ENCODE data around the gene OSGIN1.
"Not testable (repeated sequence)": the region's sequence is repeated elsewhere in the genome, so short reads cannot be mapped to it uniquely, and the experiment has no call there.

OSGIN1 gene

DNA sequence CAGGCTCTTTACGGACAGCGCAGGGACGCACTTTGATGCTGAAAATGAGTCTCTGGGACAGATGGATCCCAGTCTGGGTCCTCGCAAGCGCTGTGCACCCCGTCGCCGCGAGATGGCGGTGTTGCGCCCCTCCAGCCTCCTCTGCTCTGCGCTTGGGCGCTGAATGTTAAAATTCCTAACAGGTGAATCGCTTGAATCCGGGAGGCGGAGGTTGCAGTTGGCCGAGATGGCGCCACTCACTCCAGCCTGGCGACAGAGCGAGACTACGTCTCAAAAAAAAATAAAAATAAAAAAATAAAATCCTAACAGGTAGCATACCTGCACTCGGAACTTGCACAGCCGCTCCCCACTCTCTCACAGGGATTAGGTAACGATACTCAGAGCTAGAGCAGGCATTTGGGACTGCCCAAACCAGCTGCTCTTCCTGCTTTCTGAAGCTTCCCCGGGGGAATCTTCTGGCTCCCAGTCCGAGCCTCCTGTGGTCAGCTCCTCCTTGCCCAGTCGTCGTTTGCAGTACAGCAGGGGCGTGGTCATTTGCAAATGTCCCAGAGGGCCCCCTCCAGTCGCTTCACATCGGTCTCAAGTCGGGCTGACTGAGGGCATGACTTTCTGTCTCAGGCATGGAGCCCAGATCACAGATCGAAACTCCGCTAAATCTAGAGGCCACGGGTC, 26.2 kb upstream of the OSGIN1 start:
- DNase-seq, result peak; percentile 65

DNA sequence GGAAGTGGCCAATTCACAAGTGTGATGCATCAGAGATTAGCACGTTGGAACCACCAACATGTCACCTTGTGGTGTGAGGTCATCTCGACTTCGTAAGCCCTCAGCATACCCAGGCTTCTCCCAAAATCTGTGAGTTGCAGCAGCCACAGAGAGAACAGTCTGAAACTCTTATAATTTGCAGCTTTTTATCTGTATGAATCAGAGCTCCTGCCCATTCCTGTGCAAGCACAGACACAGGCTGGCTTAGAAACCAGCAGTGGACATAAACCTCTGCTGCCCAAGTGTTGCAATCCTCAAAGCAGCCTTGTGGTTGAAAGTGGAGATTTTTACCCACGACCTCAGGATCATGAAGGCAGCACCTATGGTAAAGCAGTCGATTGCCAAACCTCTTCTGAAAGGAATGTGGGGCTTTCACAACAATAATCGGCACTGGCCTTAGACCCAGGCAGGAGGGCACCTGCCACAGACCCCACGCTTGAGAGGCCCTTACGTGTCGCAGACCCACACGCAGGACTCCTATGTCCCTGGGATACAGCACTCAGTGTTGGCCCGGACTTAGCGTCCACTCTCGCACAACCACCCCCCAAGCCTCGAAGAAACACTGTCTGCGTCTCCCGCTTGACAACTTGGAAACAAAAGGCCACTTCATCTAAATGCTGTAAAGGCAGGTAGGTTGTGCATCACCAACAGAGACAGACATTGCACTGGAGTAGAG, 24.5 kb upstream of the OSGIN1 start:
- no peak for DNase-seq

DNA sequence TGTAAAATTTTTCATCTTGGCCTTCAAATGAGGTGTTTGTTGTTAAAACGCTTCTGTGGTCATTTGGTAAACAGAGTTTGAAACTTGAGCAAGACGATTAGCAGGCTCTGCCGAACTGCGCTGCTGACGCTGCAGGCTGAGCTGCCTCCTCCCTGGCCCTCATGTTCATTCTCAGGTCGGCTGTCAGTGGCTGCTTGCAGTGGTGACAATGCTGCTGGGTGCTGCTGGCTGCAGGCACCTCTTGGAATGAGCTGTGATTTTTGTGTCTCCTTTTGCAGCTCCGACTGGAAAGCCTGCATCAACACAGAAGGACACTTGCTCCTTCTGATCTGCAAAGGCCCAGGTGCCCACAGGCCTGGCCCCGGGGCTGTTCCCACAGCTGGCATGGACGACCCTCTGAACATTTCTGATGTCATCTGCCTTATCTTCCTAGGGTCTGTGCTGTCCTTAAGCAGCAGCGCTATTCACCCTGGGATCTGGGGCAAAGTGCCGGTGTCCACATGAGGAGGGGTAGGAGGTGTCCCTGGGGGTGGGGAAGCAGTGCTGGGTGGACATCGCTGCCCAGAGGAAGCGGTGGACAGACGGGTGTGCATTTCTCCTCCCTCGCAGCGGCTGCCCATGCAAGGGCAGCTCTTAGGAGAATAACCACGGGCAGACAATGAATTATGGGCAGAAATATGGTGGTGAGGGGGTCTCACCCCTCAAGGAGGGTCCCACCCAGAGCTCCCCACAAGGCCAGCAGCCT, 23.1 kb upstream of the OSGIN1 start:
- no peak for DNase-seq

DNA sequence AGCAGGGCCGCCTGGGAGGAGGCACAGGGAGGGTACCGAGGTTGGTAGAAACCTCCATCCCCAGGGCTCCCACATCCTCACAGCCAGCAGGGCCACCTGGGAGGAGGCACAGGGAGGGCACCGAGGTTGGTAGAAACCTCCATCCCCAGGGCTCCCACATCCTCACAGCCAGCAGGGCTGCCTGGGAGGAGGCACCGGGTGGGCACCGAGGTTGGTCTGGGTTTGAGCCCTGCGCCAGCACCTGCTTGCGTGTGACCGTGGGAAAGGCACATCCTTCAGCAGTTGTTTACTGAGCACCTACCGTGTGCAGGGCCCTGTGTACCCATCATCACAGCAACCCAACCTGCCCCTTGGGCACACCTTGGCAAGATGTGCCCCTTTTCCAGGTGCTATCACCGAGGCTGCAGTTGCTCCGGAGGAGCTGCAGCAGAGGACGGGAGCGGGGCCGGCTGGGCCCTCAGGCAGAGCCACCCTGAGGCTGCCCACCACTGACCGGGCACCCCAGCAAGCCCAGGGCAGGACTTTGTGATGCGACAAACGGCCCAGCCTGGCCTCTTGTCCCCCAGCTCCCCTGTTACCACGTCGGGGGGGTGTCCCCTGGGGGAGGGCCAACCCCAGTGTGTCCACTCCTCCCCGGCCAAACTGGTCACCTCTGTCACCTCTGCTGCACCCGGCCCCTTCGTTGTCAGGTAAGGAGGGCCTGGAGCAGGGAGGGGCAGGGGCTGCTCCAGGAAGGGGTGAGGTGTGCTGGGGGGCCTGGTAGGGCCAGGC, 22.1 kb upstream of the OSGIN1 start:
- no peak for DNase-seq

DNA sequence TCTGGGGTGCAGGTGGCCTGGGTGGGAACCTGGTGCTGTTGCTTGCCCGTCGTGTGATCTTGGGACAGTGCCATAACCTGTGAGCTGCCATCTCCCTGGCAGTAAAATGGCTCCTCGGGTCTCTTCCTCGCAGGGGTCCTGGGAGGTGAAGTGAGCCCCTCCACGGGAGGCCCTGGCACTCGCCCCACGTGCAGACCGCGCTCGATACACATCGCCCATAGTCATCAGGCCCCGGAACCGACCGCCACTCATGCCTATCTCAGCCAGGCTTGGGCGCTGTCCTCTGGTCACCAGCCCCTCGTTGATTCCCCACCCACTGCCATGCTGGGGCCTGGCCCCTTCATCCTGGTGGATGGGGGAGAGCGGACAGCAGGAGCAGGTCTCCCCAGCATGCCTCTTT, 21.5 kb upstream of the OSGIN1 start:
- no peak for DNase-seq

DNA sequence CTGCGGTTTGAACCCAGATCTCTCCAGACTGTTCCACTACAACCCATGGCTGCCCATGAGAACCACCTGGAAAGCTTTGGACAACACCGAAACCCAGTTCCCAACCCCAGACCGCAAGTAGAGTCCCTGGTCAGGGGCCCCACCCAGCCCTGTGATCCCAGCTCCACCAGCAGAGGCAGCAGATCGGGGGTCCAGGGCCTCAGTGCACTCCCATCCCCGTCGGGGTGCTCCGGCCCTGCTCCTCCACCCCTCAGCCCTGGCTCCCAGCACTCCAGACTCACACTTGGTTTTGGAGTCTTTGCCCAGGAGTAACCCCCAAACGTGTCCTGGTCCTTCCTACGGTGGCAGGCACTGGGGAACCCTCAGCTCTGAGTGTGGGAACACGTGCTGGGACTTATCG, 20.7 kb upstream of the OSGIN1 start:
- no peak for DNase-seq

DNA sequence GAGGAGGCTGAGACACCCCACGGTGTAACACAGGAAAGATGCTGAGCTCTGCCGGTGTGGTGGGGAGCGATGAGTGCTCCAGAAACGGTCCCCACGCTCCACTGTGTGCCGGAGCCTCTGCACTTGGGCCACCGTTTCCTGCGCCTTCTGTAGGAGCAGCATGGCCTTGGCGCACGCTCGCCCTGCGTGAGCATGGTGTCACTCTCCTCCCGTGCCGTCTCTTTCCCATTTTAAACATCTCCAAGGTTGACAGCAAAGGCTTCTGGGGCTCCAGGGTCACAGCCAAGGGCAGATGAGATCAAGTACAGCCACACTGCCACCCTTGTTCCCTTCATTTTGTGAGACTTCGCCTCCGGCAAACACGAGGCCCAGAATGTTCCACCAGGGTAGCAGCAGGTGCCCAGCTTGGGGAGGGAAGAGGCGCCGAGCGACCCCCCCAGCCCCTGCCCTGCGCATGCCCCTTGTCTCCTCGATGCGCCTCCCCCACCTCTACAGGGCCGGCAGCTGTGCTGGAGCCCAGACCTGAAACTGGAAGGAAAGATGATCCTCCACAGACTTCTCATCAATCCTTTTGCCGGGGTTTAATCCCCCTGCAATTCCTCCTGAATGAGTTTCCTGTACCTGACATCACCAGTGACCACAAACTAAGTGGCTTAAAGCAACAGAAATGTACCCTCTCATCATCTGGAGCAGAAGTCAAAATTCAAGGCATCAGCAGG, 19.9 kb upstream of the OSGIN1 start:
- no peak for DNase-seq

DNA sequence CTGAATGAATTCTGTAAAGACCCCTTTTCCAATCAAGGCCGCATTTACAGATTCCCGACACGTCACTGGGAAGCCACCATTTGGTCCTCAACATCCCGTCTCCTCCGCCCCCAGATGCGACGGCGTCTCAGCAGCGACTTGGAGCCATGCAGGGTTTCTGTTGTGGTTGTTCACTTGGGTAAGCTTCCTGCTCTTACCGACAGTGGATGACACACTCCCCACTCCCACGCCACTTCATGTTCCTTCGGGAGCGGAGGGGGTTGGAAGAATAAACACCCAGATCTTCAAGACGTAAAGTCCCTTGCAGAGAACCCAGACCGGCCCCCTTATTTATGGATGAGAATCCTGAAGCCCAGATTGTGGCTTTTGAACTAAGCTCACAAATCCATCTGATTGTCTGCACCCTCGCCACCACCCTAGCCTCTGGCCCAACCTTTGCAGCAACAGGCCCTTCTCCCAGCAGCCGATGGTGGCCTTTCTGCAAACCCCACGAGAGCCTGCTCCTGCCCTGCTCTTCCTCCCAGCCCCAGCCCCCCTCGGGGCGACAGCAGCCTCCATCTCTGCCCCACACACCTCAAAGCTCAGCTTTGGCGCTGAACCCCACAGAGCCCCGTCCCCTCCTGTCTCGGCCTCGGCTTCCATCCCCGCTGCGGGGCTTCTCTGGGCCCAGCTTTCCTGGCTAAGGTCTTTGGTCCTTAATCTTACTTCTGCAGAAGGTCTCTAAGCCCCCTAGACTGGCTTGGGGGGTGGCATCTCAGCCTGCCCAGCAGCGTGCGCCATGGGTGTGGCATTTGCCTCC, 19.0 kb upstream of the OSGIN1 start:
- DNase-seq, result no peak

DNA sequence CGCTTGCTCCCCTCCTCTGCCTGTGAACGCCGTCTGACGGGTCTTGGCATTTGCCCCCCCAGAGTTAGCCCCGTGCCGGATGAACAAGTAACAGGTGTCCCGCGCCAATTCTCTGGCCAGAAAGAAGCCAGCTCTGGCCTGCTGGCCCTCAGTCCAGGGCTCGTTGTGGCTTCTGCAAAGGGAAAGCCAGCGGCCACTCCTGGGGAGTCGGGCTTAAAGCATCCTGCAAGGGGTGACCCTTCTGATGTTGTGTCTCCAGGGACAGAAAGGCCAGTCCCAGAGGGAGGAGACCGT, 18.4 kb upstream of the OSGIN1 start:
- no peak for DNase-seq

DNA sequence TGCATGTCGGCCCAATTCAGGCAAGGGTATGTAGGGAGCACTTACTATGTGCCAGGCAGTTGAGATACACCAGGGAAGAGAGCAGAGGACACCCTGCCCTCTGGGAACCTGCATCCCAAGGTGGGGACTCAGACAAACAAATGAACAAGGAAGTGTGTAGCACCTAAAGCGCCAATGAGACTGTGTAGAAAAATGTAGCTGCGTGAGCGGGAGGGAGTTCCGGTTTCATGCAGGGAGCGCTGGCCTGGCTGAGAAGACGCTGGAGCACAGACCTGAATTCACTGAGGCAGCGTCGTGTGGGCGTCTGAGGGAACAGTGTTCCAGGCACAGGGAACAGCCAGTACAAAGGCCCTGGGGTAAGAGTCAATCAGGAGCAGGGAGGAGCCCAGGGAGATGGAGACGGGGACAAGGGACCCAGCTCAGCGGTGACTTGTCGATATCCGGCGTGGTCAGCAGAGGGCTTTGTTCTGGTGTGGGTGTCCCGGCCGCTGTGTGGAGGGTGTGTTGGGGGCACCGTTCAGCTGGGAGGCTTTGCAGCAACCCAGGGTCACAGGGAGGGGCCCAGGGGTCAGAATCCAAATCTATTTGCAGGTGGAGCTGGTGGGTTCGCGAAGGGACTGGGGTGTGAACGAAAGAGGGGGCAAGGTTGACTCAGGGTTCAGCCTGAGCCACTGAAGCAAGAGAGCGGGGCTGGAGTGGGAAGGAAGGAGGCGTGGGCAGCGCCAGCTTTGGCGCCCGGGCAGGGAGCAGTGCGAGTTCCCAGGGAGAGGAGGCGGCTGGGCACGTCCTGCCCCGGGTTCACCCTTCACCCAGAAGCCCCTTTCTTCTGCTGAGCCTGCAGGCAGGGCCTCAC, 17.8 kb upstream of the OSGIN1 start:
- no peak for DNase-seq

DNA sequence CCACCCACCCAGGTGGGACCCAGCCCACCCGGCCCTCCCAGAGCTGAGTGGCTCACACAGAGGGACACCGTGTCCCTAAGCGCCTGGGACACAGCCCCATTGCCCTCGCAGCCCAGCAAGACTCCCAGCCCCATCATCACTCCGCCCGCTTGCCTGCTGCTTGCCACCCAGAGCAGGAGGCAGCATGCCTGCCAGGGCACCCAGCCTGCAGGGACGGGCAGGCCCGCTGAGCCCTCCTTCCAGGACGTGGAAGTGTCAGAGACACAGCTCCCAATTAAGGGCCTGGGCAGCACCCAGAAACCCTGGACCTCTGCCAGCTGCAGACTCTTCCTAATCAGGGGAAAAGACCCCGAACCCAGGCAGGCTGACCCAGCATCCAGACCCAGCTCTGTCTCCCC, 17.2 kb upstream of the OSGIN1 start:
- no peak for DNase-seq

DNA sequence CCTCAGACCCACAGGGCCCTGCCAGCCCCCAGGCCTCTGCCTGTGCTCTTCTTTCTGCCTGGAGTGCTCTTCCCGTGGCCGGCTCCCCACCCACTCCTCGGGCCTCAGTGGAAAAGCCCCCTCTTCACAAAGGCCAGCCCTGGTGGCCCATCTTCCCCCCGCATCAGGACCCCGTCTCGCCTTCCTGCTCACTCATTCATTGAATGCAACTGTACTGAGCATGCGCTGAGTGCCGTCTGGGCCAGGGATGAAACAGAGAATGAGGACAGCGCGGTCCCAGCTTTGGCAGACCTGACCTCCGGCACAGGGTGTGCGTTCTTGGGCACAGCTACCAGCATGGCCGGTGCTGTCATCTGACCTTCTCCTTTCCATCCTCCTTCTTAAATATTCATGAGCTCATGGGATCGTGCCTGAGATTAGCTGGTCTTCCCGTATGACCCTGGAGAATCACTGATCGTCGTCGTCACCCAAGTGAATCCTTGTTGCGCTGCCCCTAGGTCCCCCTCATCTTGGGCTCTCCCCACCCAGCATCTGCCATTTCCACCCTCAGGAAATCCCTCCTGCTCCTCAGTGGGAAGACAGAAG, 16.4 kb upstream of the OSGIN1 start:
- no peak for DNase-seq

DNA sequence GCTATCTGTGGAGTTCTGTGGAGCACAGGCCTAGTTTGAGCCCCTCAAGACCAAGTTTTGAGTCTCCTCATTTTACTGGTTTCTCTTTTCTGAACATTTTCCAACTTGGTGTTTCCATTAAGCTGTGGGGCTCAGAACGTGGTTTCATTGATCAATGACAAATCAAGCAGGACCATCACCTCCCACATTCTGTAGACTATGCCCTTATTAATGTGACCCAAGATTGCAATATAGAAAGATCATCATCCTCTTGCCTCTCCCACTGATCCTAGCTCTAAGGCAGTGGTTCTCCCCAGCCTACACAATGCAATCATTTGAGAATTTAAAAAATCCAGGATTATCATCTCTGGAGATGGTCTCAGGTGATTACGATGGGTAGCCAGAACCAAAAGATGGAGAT, 15.8 kb upstream of the OSGIN1 start:
- no peak for DNase-seq

DNA sequence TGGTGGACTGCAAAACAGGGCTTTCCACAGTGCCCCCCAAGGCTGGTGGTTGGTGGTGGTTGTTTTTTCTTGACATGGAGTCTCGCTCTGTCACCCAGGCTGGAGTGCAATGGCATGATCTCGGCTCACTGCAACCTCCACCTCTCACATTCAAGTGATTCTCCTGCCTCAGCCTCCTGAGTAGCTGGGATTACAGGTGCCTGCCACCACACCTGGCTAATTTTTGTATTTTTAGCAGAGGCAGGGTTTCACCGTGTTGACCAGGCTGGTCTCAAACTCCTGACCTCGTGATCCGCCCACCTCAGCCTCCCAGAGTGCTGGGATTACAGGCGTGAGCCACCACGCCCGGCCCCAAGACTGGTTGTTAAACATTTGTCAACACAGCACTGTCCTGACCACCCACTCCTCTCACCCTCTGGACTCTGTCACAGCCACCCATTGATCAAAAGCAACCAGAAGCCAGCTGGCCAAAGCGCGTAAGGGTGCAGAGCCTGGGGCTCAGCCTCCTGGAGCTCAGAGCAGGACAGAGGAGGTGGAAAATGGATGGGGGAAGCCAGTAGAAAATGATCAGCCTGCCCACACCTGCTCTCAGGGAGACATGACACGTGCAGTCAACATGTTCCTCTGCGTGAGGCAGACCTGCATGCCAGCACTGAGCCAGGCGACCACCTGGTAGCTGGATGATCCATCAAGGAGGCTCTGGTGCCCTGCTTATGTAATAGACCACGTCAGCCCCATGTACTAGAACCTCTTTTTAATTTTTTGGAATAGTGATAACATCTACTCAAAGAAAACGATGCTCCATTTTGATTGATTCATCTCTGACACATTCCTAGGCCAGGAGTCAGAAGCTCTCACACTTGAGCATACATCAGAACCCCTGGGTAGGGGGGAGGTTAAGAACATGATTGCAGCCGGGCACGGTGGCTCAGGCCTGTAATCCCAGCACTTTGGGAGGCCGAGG, 14.8 kb upstream of the OSGIN1 start:
- DNase-seq, result no peak

DNA sequence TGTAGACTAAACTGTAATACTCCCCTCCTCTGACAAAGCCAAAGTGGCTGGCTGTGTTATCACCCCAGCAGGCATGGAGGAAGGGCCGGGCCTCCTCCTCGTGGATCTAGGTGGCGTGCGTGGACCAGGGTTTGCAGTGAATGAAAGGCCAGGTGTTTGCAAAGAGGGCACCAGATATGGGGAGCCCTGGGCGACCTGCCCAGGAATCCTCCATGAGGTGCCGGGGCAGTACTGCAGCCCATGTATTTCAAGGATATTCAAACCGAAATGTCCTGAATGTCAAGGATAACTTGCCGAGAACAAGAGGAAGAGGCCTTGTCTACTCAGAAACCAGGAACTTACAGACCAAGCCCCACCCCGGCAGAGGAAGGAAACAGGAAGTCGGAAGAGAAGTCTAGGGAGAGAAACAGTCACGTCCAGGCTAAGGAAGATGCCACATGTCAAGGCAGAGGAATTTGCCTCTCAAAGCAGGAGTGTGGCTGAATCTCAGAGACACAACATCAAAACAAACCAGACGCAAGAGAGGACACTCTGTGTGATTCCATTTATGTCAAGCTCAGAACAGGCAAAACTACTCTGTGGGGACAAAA, 13.7 kb upstream of the OSGIN1 start:
- DNase-seq, result no peak

DNA sequence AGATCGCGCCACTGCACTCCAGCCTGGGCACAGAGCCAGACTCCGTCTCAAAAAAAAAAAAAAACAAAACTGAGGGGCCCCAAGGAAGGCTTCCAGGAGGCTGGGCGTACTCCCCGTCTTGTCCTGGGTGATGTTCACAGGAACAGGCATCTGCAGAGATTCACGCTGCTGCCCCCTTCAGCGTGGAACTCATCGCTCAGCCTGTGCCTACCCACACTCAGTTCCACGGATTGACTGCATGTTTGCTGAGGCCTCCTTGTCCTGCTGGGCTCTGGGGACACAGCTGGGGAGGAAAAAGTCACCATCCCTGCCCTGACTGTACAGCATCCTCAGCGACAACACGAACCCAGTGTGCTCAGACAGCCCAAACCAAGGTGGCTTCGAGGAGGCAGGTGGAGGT, 12.9 kb upstream of the OSGIN1 start:
- no peak for DNase-seq

DNA sequence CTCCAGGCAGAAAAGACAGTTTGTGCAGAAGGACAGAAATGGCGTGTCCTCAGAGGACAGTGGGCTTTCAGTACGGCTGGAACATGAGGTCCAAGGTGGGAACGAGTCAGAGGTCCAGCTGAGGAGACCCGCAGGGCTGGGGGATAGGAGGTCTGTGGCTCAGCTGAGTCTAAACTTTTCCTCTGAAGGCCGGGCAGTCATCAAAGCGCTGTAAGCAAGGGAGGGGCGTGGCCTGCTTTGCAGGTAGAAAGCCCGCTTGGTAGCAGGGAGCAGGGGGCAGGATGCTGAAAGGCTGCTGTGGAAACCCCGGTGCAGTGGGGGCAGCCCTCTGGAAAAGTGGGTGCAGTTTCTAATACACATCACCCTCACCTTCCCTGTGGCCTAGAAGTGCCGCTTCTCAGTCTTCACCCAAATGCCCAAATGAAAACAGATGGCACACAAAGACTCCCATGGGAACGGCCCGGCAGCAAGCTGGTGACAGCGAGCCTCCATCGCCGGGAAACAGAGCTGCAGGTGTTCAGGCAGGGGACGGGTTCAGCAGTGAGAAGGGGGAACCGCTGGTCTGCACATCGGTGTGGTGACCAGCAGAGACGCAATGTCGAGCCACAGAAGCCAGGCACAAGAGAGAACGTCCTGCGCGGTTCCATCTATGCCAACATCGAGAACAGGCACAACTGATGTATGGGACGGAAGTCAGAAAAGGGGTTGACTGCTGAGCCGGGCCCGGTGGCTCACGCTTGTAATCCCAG, 12.2 kb upstream of the OSGIN1 start:
- no peak for DNase-seq

DNA sequence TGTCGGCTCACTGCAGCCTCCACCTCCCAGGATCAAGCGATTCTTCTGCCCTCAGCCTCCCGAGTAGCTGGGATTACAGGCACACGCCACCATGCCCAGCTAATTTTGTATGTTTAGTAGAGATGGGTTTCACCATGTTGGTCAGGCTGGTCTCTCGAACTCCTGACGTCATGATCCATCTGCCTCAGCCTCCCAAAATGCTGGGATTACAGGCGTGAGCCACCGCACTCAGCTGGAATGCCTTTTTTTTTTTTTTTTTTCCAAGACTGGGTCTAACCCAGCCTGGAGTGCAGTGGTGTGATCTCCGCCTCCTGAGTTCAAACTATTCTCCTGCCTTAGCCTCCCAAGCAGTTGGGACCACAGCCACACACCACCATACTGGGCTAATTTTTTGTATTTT, 11.5 kb upstream of the OSGIN1 start:
- not testable (repeated sequence) for DNase-seq

Data from stimulated activated CD4-positive, alpha-beta T cell treated with anti-CD3 and anti-CD28 coated beads, Interleukin-12 subunit alpha, Interleukin-12 subunit beta, amount 100 ng/mL, for 4 hours (primary cell).